Measurements from ENCODE around the gene PRCD. TPM values are rescaled to one million over a fixed set of nuclear protein-coding genes. Genes with fewer than 3 reads are reported as not detected.

Gene PRCD
- total and polyA plus RNA-seq, 11 donors = 1.1 to 7.6 (median 2.7) TPM

GRCh38 chr17:76527430-76528111, 12.3 kb upstream of the PRCD start:
- intact Hi-C loops (cut with DNase I) = loop anchor here in 3 of 10 donors (2.0 to 10.0 kb wide), 3 partner anchors 13 to 187 kb away; partner anchors contain the start of genes MXRA7 (in 1 of the 3) and PRCD (in 1 of the 3)
- H3K27ac ChIP-seq = peak overlapping the region; percentile 89 to 99 (median 95)
- H3K4me3 ChIP-seq = peak overlapping the region in 11 of 12 donors; percentile 12 to 52 (median 38)
- H3K9me3 ChIP-seq = no peaks in the 10 kb centered on the region
- peaks cover 16 to 80% (median 63%) of the 10 kb centered on the region in 12 donors for H3K4me1 ChIP-seq
- peaks cover 0 to 10% (median 0%) of the 10 kb centered on the region in 9 donors for H3K36me3 ChIP-seq
- 25 to 46% (median 36%) methylated on average over 20 to 26 of the region's 26 CpGs for WGBS, 4 donors
- DNase-seq (peak; percentile 71 to 88 (median 75)), ATAC-seq (peak; percentile 11 to 61 (median 50))
- no peaks in the 10 kb centered on the region for H3K27me3 ChIP-seq
- TF ChIP-seq, protein P1, sequence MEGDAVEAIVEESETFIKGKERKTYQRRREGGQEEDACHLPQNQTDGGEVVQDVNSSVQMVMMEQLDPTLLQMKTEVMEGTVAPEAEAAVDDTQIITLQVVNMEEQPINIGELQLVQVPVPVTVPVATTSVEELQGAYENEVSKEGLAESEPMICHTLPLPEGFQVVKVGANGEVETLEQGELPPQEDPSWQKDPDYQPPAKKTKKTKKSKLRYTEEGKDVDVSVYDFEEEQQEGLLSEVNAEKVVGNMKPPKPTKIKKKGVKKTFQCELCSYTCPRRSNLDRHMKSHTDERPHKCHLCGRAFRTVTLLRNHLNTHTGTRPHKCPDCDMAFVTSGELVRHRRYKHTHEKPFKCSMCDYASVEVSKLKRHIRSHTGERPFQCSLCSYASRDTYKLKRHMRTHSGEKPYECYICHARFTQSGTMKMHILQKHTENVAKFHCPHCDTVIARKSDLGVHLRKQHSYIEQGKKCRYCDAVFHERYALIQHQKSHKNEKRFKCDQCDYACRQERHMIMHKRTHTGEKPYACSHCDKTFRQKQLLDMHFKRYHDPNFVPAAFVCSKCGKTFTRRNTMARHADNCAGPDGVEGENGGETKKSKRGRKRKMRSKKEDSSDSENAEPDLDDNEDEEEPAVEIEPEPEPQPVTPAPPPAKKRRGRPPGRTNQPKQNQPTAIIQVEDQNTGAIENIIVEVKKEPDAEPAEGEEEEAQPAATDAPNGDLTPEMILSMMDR (IDR thresholded peaks at IDR 0.05) = peak in 6 of 12 donors; percentile 6 to 32 (median 12)
- TF ChIP-seq POLR2A (IDR thresholded peaks at IDR 0.05) = peak in 1 of 2 donors; percentile 67

- WGBS, 4 donors = 52 to 68% (median 60%) methylated on average over 14 to 15 of the region's 15 CpGs
- Histone ChIP-seq H3K27me3 (no peaks in the 10 kb centered on the region), H3K27ac (peak overlapping the region; percentile 89 to 99 (median 95)), H3K9me3 (no peaks in the 10 kb centered on the region), H3K36me3 (peaks cover 0 to 10% (median 0%) of the 10 kb centered on the region in 9 donors), H3K4me3 (peak overlapping the region in 11 of 12 donors; percentile 12 to 52 (median 38)), H3K4me1 (peaks cover 16 to 78% (median 59%) of the 10 kb centered on the region in 12 donors)
- DNase-seq = peak in 2 of 5 donors; percentile 51 to 68
- intact Hi-C loops (cut with DNase I) = loop anchor here in 2 of 10 donors (10.0 kb wide), 2 partner anchors 97 to 187 kb away; partner anchors contain the start of gene MXRA7 (in 1 of the 2)
- TF ChIP-seq, protein P1 (IDR thresholded peaks at IDR 0.05) = no peak
- TF ChIP-seq POLR2A (IDR thresholded peaks at IDR 0.05) = no peak
- ATAC-seq = no peak
These were observed 11.7 kb upstream of the PRCD start for GRCh38 chr17:76528156-76528527.

GRCh38 chr17:76528528-76529223, 11.2 kb upstream of the PRCD start:
- DNase-seq = peak in 4 of 5 donors; percentile 74 to 79 (median 77)
- peaks cover 0 to 10% (median 0%) of the 10 kb centered on the region in 9 donors for H3K36me3 ChIP-seq
- H3K4me1 ChIP-seq = peaks cover 16 to 76% (median 57%) of the 10 kb centered on the region in 12 donors
- WGBS, 4 donors = 43 to 58% (median 49%) methylated on average over 31 of the region's 31 CpGs
- intact Hi-C loops (cut with DNase I) = loop anchor here in 2 of 10 donors (10.0 kb wide), 2 partner anchors 96 to 186 kb away; partner anchors contain the start of gene MXRA7 (in 1 of the 2)
- TF ChIP-seq POLR2A (IDR thresholded peaks at IDR 0.05) = no peak
- TF ChIP-seq, protein P1 (IDR thresholded peaks at IDR 0.05) = peak in 6 of 12 donors; percentile 6 to 32 (median 18)
- H3K27ac ChIP-seq = peak overlapping the region; percentile 89 to 99 (median 95)
- H3K4me3 ChIP-seq = peak overlapping the region in 11 of 12 donors; percentile 12 to 52 (median 38)
- H3K9me3 ChIP-seq = no peaks in the 10 kb centered on the region
- H3K27me3 ChIP-seq = no peaks in the 10 kb centered on the region
- ATAC-seq = peak; percentile 10 to 46 (median 35)
